22Rv1 (cell line): ENCODE data around the gene THY1.

ENCODE experiments used
- CTCF ChIP-seq: fragments of 450-650 bp; IDR thresholded peaks from 2 replicates; pipeline ENCODE4 v1.5.1; 2017; ENCODE audit warnings: mild to moderate bottlenecking
- ZFX ChIP-seq: fragments of 450-650 bp; IDR thresholded peaks from 2 replicates; pipeline ENCODE4 v1.6.1; 2017; ENCODE audit warnings: antibody characterized with exemption, borderline replicate concordance

- TF ChIP-seq CTCF (no peak), ZFX (no peak)
These were observed 20.0 kb downstream of the THY1 start for GRCh38 chr11:119403021-119403420.
